HG03558 (cell line): ENCODE measurements around the gene CD2AP.
A peak's percentile ranks its signal among the peaks of the same experiment; 100 is the strongest.
"Not testable (repeated sequence)": the region's sequence is repeated elsewhere in the genome, so short reads cannot be mapped to it uniquely, and the experiment has no call there.

Experiments used
- ATAC-seq: cut with Tn5 transposase; IDR thresholded peaks from one replicate; pipeline ENCODE4 v1.9.1; 2021; ENCODE audit warnings: moderate number of reproducible peaks; ENCODE audit not compliant: unreplicated experiment; ENCODE audit errors: extremely low read depth

Gene CD2AP

GRCh38 chr6:47456536-47456975 lies 21.0 kb upstream of the CD2AP start:
- no peak for ATAC-seq

- no peak for ATAC-seq
These were observed 20.2 kb upstream of the CD2AP start for GRCh38 chr6:47457370-47457769.

GRCh38 chr6:47464052-47464451 lies 13.5 kb upstream of the CD2AP start:
- ATAC-seq = no peak

GRCh38 chr6:47465117-47465516 lies 12.5 kb upstream of the CD2AP start:
- ATAC-seq = no peak

- no peak for ATAC-seq
These were observed 5.7 kb upstream of the CD2AP start for GRCh38 chr6:47471911-47472310.

GRCh38 chr6:47473791-47474346 lies 3.7 kb upstream of the CD2AP start:
- ATAC-seq = no peak

GRCh38 chr6:47475319-47475816 lies 2.2 kb upstream of the CD2AP start:
- no peak for ATAC-seq

GRCh38 chr6:47476781-47477496 lies 650 bp upstream of the CD2AP start:
- ATAC-seq = no peak

- no peak for ATAC-seq
These were observed 897 bp downstream of the CD2AP start for GRCh38 chr6:47478233-47479139.

- ATAC-seq = no peak
These were observed 1.5 kb downstream of the CD2AP start for GRCh38 chr6:47479140-47479508.

GRCh38 chr6:47479874-47480273 lies 2.3 kb downstream of the CD2AP start:
- no peak for ATAC-seq

- not testable (repeated sequence) for ATAC-seq
These were observed 3.6 kb downstream of the CD2AP start for GRCh38 chr6:47481213-47481612.

- no peak for ATAC-seq
These were observed 4.2 kb downstream of the CD2AP start for GRCh38 chr6:47481806-47482205.

GRCh38 chr6:47483516-47483852 lies 5.9 kb downstream of the CD2AP start:
- ATAC-seq = no peak

- ATAC-seq = peak; percentile 37
These were observed 6.4 kb downstream of the CD2AP start for GRCh38 chr6:47483853-47484546.

GRCh38 chr6:47484616-47485015 lies 7.0 kb downstream of the CD2AP start:
- ATAC-seq = no peak

GRCh38 chr6:47485083-47485482 lies 7.5 kb downstream of the CD2AP start:
- no peak for ATAC-seq

- no peak for ATAC-seq
These were observed 8.0 kb downstream of the CD2AP start for GRCh38 chr6:47485491-47486135.

GRCh38 chr6:47489995-47490394 lies 12.4 kb downstream of the CD2AP start:
- no peak for ATAC-seq

- no peak for ATAC-seq
These were observed 13.1 kb downstream of the CD2AP start for GRCh38 chr6:47490676-47491075.
